ENCODE data around the gene ATP6V0E2.

Gene ATP6V0E2

GRCh38 chr7:149864751-149865150 is 9.0 kb upstream of the ATP6V0E2 start:
- no peak for DNase-seq

GRCh38 chr7:149865437-149865836 is 8.3 kb upstream of the ATP6V0E2 start:
- DNase-seq, result no peak

- DNase-seq, result no peak
Observed at GRCh38 chr7:149866139-149866778, 7.5 kb upstream of the ATP6V0E2 start.

GRCh38 chr7:149866779-149867447 is 6.9 kb upstream of the ATP6V0E2 start:
- DNase-seq, result no peak

- no peak for DNase-seq
Observed at GRCh38 chr7:149867762-149868622, 5.8 kb upstream of the ATP6V0E2 start.

- no peak for DNase-seq
Observed at GRCh38 chr7:149868623-149869290, 5.0 kb upstream of the ATP6V0E2 start.

GRCh38 chr7:149869291-149869650 is 4.5 kb upstream of the ATP6V0E2 start:
- DNase-seq, result no peak

GRCh38 chr7:149869867-149870266 is 3.9 kb upstream of the ATP6V0E2 start:
- DNase-seq, result no peak

GRCh38 chr7:149870274-149870673 is 3.5 kb upstream of the ATP6V0E2 start:
- DNase-seq, result no peak

- no peak for DNase-seq
Observed at GRCh38 chr7:149870701-149871483, 2.9 kb upstream of the ATP6V0E2 start.

GRCh38 chr7:149871576-149871975 is 2.2 kb upstream of the ATP6V0E2 start:
- no peak for DNase-seq

- DNase-seq, result peak; percentile 47
Observed at GRCh38 chr7:149872419-149873073, 1.2 kb upstream of the ATP6V0E2 start.

- no peak for DNase-seq
Observed at GRCh38 chr7:149873970-149874643, 338 bp downstream of the ATP6V0E2 start.

GRCh38 chr7:149874644-149875028 is 867 bp downstream of the ATP6V0E2 start:
- DNase-seq, result no peak

GRCh38 chr7:149875396-149875795 is 1.6 kb downstream of the ATP6V0E2 start:
- no peak for DNase-seq

- DNase-seq, result no peak
Observed at GRCh38 chr7:149877890-149878522, 4.2 kb downstream of the ATP6V0E2 start.

GRCh38 chr7:149878523-149878921 is 4.8 kb downstream of the ATP6V0E2 start:
- peak; percentile 74 for DNase-seq

GRCh38 chr7:149879271-149879743 is 5.5 kb downstream of the ATP6V0E2 start:
- DNase-seq, result no peak

- peak; percentile 79 for DNase-seq
Observed at GRCh38 chr7:149879766-149880637, 6.2 kb downstream of the ATP6V0E2 start.
